Left kidney (tissue), 8 donors: ENCODE results near the gene DNAAF3. TPM values are rescaled to one million over a fixed set of nuclear protein-coding genes. Genes with fewer than 3 reads are reported as not detected.
"Not testable (repeated sequence)": the region's sequence is repeated elsewhere in the genome, so short reads cannot be mapped to it uniquely, and the experiment has no call there.

ENCODE experiments used
- DNase-seq: peaks from one replicate; pipeline ENCODE4 v3.0.0-alpha.2; 2013
- long read RNA-seq, 8 donors: transcript quantifications; one replicate each; lab custom pipeline, GENCODE V29; 2026
- polyA plus RNA-seq: library from polyadenylated mRNA; unstranded; fragments of 120-200 nt; gene quantifications from one replicate; pipeline ENCODE4 v1.2.1, GENCODE V29; 2013; ENCODE audit not compliant: insufficient read length

The DNAAF3 gene
- 7.5 TPM for polyA plus RNA-seq
- long read RNA-seq, donor 1, partial matches to known transcripts = 0 of 4 reads
- long read RNA-seq, donor 1, other reads (novel, unspliced or antisense) = 0 of 4 reads
- long read RNA-seq, donor 2 = 0 reads
- long read RNA-seq, donor 3, partial matches to known transcripts = 0 of 3 reads
- long read RNA-seq, donor 3, other reads (novel, unspliced or antisense) = 0 of 3 reads
- long read RNA-seq, donor 4 = 0 reads
- long read RNA-seq, donor 5, partial matches to known transcripts = 0 of 1 reads
- long read RNA-seq, donor 5, other reads (novel, unspliced or antisense) = 0 of 1 reads
- long read RNA-seq, donor 6, partial matches to known transcripts = 0 of 1 reads
- long read RNA-seq, donor 6, other reads (novel, unspliced or antisense) = 0 of 1 reads
- long read RNA-seq, donor 7, partial matches to known transcripts = 0 of 4 reads
- long read RNA-seq, donor 7, other reads (novel, unspliced or antisense) = 0 of 4 reads
- long read RNA-seq, donor 8 = 0 reads

GRCh38 chr19:55166530-55167268, at the start of gene DNAAF3:
DNAAF3 (minus strand) TSS chr19:55166613; CDS start chr19:55166413, 200 bp downstream.
- peak; percentile 95 for DNase-seq

DNA sequence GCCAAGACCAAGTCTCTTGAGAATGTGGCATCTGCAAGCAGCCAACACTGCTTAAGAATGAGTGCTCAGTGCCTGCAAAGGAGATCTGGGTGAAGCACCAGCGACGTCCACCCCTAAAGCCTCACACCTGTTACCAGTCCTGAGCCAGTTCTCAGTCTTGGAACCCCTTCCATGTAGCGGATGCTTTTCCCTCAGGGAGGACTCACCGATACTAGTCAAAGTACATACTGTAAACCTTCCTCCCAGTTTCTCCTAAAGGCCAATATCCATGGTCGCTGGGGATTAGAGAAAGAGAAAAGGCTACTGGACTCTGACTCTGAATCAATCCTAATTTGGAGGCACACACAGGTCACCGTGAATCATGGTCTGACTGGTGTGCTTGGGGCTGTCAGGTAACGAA, 47.1 kb upstream of the DNAAF3 start:
- DNase-seq = no peak

GRCh38 chr19:55212447-55212846, 46.0 kb upstream of the DNAAF3 start:
- no peak for DNase-seq

GRCh38 chr19:55209693-55210472, 43.5 kb upstream of the DNAAF3 start:
- no peak for DNase-seq

GRCh38 chr19:55208880-55209692, 42.7 kb upstream of the DNAAF3 start, which contains the start of gene PTPRH:
PTPRH (minus strand) TSS chr19:55209501; CDS start chr19:55209433, 68 bp downstream.
- DNase-seq = no peak

- DNase-seq = peak; percentile 31
Measured at GRCh38 chr19:55206664-55207500, 40.5 kb upstream of the DNAAF3 start.

DNA sequence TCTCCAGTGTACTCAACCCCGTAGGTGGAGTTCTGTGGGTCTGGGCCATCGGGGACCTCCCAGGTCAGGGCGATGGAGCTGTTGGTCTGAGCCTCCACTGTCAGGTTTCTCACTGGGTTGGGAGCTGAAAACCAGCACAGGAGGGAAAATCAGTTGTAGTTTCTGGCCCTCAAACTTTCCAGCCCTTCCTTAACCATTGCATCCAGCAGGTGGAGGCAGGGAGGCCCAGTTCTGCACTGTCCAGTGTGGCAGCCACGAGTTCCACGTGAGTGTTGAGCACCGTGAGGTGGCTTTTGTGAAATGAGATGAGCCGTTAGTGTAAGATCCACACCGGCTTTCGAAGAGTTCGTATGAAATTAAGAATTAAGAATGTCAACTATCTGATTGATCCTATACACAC, 35.8 kb upstream of the DNAAF3 start:
- DNase-seq = not testable (repeated sequence)

DNA sequence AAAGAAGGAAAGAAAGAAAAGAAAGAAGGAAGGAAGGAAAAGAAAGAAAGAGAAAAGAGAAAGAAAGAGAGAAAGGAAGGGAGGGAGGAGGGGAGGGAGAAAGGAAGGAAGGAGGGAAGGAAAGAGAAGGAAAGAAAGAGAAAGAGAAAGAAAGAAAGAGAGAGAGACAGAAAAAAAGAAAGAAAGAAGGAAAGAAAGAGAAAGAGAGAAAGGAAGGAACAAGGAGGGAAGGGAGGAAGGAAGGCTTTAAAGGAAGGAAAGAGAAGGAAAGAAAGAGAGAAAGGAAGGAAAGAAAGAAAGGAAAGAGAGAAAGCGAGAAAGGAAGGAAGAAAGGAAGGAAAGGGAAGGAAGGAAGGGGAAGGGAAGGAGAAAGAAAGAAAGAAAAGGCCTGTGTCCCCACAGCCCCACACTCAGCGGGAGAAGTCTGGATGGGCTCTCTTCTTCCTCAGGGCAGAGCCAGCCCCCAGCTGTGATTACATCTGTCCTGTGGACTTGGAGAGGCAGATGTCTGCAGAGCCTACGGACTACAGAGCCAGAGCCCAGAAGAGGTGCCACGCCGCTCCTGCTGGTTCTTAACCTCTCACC, 33.3 kb upstream of the DNAAF3 start:
- DNase-seq = no peak

DNA sequence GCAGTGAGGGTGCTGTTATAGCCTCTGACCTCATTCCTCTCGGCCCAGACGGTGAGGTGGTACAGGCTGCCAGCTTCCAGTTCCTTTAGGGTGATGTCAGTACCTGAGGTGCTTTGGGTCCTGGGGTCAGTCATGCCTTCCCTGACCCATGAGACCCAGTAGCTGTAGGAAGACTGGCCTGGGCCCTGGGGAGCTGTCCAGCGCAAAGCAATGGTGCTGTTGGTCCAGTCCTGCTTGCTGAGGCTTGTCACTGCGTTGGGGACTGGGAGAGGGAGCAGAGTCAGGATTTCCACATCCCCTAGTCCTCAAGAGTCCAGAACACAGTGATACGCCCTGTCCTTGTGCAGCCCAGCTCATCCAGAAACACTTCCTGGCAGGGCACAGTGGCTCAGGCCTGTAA, 32.2 kb upstream of the DNAAF3 start:
- no peak for DNase-seq

- DNase-seq = no peak
Measured at GRCh38 chr19:55197528-55197927, 31.1 kb upstream of the DNAAF3 start.

- no peak for DNase-seq
Measured at GRCh38 chr19:55196803-55197202, 30.4 kb upstream of the DNAAF3 start.

GRCh38 chr19:55193481-55193880, 27.1 kb upstream of the DNAAF3 start:
- no peak for DNase-seq

GRCh38 chr19:55189403-55189835, 23.0 kb upstream of the DNAAF3 start:
- DNase-seq = no peak

DNA sequence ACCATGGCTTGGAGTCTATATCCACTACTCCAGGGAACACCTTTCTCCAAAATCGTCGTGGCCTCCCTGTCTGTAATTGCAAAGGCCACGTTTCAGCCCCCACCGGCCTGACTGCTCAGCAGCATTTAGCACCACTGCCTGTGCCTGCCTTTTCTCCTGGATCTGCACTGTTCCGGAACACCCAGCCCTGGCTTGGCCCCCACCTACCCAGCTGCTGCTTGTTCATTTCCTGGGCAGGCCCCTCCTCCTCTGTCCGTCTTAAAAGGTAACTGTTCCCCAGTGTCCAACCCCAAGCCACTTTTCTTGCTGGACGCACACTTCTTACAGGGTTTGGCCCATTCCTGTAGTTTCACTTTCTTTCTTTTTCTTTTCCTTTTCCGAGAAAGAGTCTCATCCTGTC, 22.2 kb upstream of the DNAAF3 start:
- DNase-seq = no peak

GRCh38 chr19:55186080-55186479, 19.7 kb upstream of the DNAAF3 start:
- no peak for DNase-seq

- DNase-seq = no peak
Measured at GRCh38 chr19:55181740-55182139, 15.3 kb upstream of the DNAAF3 start.

- peak; percentile 34 for DNase-seq
Measured at GRCh38 chr19:55179606-55180484, 13.4 kb upstream of the DNAAF3 start, which contains the start of gene SYT5. SYT5 (minus strand) TSS chr19:55180289; CDS start chr19:55179041, 1,248 bp downstream.

GRCh38 chr19:55178781-55179599, 12.6 kb upstream of the DNAAF3 start:
- DNase-seq = peak; percentile 77
